SH-SY5Y (cell line): ENCODE measurements around the gene METTL21A.

Experiments
- GATA2 ChIP-seq: IDR thresholded peaks from 2 replicates; pipeline ENCODE4 v1.6.1; 2011; ENCODE audit warnings: mild to moderate bottlenecking, low read depth, low read length
- GATA3 ChIP-seq: IDR thresholded peaks from 2 replicates; pipeline ENCODE4 v1.6.1; 2011; ENCODE audit warnings: low read depth, mild to moderate bottlenecking, low read length, moderate library complexity

- TF ChIP-seq GATA2: no peak
- no peak for TF ChIP-seq GATA3
Measured at GRCh38 chr2:207606399-207606798, 18.8 kb downstream of the METTL21A start.
